GM12873 (cell line): ENCODE measurements around the gene TMEM151A.

Experiments
- TF ChIP-seq, protein P1 (sequence below): IDR thresholded peaks from 2 replicates; pipeline ENCODE4 v1.5.1; 2012; ENCODE audit warnings: low read depth, mild to moderate bottlenecking, moderate library complexity, low read length, control low read depth; ENCODE audit not compliant: insufficient read depth; ENCODE audit errors: missing control alignments

The TMEM151A gene

GRCh38 chr11:66282468-66283455 is 8.9 kb upstream of the TMEM151A start:
- TF ChIP-seq, protein P1, sequence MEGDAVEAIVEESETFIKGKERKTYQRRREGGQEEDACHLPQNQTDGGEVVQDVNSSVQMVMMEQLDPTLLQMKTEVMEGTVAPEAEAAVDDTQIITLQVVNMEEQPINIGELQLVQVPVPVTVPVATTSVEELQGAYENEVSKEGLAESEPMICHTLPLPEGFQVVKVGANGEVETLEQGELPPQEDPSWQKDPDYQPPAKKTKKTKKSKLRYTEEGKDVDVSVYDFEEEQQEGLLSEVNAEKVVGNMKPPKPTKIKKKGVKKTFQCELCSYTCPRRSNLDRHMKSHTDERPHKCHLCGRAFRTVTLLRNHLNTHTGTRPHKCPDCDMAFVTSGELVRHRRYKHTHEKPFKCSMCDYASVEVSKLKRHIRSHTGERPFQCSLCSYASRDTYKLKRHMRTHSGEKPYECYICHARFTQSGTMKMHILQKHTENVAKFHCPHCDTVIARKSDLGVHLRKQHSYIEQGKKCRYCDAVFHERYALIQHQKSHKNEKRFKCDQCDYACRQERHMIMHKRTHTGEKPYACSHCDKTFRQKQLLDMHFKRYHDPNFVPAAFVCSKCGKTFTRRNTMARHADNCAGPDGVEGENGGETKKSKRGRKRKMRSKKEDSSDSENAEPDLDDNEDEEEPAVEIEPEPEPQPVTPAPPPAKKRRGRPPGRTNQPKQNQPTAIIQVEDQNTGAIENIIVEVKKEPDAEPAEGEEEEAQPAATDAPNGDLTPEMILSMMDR: peak; percentile 97

DNA sequence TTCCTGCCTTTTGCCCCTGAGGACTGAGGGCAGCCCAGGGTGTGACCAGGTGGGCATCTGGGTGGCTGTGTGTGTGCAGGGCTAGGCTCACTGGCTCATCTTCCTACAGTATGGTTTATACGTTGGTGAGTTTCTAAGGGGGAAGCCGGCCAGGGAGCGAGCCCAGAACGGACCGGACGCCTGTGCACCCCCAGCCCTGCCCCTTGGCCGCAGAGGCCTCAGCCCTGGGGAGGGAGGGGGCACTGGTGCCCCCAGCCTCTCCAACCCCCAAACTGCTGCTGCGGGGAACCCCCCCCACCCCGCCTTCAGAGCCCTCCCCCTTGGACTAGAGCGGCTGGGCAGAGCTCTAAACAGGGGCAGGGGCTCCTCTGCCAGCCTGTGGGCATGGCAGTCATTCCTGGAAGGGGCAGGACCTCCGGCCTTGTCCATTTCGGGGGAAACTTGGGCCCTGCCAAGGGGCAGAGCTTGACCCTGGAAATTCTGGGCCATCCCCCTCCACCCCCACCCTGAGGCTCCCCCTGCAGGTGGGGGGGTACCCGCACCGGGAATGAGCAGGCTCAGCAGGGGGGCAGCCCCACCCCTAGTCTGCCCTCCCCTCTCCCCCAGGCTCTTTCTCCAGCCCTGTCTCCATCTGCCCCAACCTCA is 8.1 kb upstream of the TMEM151A start:
- TF ChIP-seq, protein P1: peak; percentile 6

- TF ChIP-seq, protein P1: no peak
Measured at GRCh38 chr11:66284526-66285078, 7.1 kb upstream of the TMEM151A start.

DNA sequence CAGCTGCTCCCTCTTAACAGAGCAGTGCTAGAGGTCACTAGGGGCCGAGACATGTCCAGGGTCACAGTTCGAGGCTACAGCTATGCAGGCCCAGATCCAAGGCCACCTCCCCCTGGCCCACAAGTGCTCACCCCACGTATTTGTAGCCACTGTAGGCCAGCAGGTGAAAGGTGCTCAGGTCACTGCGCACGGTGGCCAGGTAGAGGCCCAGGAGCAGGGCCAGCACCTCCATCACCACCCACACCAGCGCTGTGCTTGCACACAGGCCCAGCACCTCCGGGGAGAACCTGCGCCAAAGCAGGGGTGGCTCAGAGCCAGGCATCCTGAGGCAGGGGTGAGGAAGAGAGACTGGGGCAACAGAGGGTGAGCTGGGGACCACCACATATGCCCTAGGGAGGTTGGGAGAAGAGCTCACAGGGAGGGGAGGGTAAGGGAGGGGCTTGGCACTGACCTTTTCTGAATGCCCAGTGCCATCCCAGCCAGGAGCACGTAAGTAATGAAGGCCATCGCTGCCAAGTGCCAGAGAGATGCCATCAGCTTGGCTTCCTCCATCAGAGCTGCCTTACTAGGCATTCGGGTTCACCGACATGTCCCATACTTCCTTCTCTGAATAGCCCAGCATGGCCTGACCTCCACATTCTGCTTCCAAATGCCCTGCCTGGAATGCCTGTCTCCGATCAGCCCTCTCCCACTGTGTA is 6.3 kb upstream of the TMEM151A start:
- TF ChIP-seq, protein P1: no peak

- TF ChIP-seq, protein P1: no peak
Measured at GRCh38 chr11:66286699-66287098, 5.0 kb upstream of the TMEM151A start.

DNA sequence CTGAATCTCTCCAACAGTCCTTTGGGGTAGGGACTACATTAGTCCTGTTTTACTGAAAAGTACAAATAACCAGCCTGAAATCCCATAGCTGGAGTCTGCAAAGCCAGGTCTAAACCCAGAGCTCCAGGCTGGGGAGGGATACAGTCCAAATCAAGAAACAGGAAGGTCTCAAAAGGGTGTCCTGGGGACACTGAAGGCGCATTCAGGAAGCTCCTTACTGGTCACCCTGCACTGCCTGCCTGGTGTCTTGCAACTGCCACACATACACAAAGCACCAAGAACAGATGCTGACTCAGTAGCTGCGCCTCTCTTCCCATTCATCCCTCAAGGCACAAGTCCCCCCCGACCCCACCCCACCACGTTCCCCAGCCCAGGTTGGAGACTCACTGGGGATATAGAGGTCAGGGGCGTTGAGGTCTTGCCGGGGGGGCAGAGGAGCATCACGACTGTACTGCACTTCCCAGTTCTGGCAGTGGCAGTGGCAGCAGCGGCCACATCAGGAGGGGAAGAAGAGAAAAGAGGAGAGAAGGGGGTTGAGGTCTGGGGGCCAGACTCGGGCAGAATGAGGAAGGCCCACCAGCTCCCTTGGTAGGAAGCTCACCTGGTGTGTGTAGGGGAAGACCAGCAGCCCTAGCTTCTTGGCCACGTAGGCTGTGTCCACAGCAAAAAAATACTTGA is 4.3 kb upstream of the TMEM151A start:
- TF ChIP-seq, protein P1: no peak
